Adrenal gland (tissue), 12 donors: Measurements from ENCODE around the gene STK32C. TPM values are rescaled to one million over a fixed set of nuclear protein-coding genes. Genes with fewer than 3 reads are reported as not detected.

Source experiments
- DNase-seq, 7 donors: peaks; one replicate each; pipeline ENCODE4 v3.0.0-alpha.2; 2019 to 2020
- H3K27ac ChIP-seq, 5 donors: fragments of 200-600 bp; sonication (generic) in 4 of 5; 1 replicate in 3 of 5; 2 replicates in 2 of 5; pipeline versions ENCODE4 v1.5.1 to v1.8.0; 2016 to 2020; ENCODE audit warnings: mild to moderate bottlenecking in 1 of 5
- H3K27me3 ChIP-seq: fragments of 200-600 bp; 2 replicates; pipeline ENCODE4 v1.8.0; 2021
- H3K36me3 ChIP-seq, 2 donors: fragments of 200-600 bp; replicated peaks in 1 of 2; 1 replicate in 1 of 2; 2 replicates in 1 of 2; pipeline versions ENCODE4 v1.5.1 to v1.8.0; 2018 to 2022
- H3K4me1 ChIP-seq, 2 donors: fragments of 200-600 bp; replicated peaks in 1 of 2; 1 replicate in 1 of 2; 2 replicates in 1 of 2; pipeline versions ENCODE4 v1.5.1 to v1.8.0; 2018 to 2021
- H3K4me3 ChIP-seq, 4 donors: fragments of 200-600 bp; sonication (generic) in 3 of 4; one replicate each; pipeline ENCODE4 v1.5.1; 2016 to 2018
- H3K9me3 ChIP-seq, 3 donors: fragments of 200-600 bp; sonication (generic) in 1 of 3; replicated peaks in 1 of 3; 1 replicate in 2 of 3; 2 replicates in 1 of 3; pipeline versions ENCODE4 v1.5.1 to v1.8.0; 2016 to 2021
- CTCF ChIP-seq, 6 experiments: fragments of 450-650 bp in 4 of 6; fragments of 200-600 bp in 2 of 6; sonication (generic) in 1 of 6; IDR thresholded peaks; 1 replicate in 5 of 6; 2 replicates in 1 of 6; pipeline versions ENCODE4 v1.5.1 to v1.8.0; 2016 to 2021; ENCODE audit warnings: antibody characterized with exemption in 6 of 6, mild to moderate bottlenecking in 2 of 6, moderate library complexity in 1 of 6
- POLR2A ChIP-seq, 2 donors: fragments of 450-650 bp; IDR thresholded peaks; one replicate each; pipeline ENCODE4 v1.6.1; 2017; ENCODE audit warnings: antibody characterized with exemption in 2 of 2, mild to moderate bottlenecking in 2 of 2, moderate library complexity in 1 of 2
- WGBS, 4 donors: extraction: QIAGEN DNeasy Blood & Tissue Kit in 2 of 4; methylation state at CpG; one replicate each; pipeline versions ENCODE4 v1.1.5 to v1.1.7; 2013 to 2017; 5-methylcytosine and 5-hydroxymethylcytosine counted together
- intact Hi-C, 2 donors: fragments of 100-400 bp; cut with DNase I; formaldehyde crosslinking; loops; one replicate each; pipeline versions ENCODE4 v1.14.1 to v1.15.0; 2022 to 2023
- polyA plus RNA-seq, 3 donors: library from polyadenylated mRNA; stranded (reverse); fragments of 200-250 nt in 2 of 3; fragments of 350-450 nt in 1 of 3; fragmentation: Illumina TruSeq in 1 of 3; extraction: RNeasy Lipid Tissue Mini Kit (QIAGEN cat#74804) in 1 of 3; gene quantifications; one replicate each; pipeline ENCODE4 v1.2.3, GENCODE V29; 2013 to 2014
- total RNA-seq, 9 donors: library from RNA; depleted of rRNA in 4 of 9; stranded (reverse); fragments of >200 nt in 4 of 9; fragments of 120-200 nt in 1 of 9; fragmentation: NEBNext Ultra II Directional in 1 of 9; extraction: Animal tissue kit (Norgen Biotek cat#: 25700) in 1 of 9; gene quantifications; one replicate each; pipeline versions ENCODE4 v1.1.0 to v1.2.4, GENCODE V29; 2013 to 2023
- donor health status: healthy with polysubstance abuse.
- donor health status: Bipolar disorder and iron deficiency.
- donor health status: DM: yes; HTN: yes; CAD: no.
- donor health status: DM: no; HTN: no; CAD: no.
- donor health status: DM: no; HTN: no; CAD: no.
- donor health status: DM: yes; HTN: yes; CAD: no.

The STK32C gene
- total and polyA plus RNA-seq, 12 donors, result 2.8 to 36.5 (median 15.9) TPM

GRCh38 chr10:132167041-132167674 lies 140.6 kb downstream of the STK32C start:
- H3K4me1 ChIP-seq, result no peaks in the 10 kb centered on the region
- DNase-seq, result no peak
- intact Hi-C loops, result no loop called here
- no peaks in the 10 kb centered on the region for H3K9me3 ChIP-seq
- no peaks in the 10 kb centered on the region for H3K36me3 ChIP-seq
- no peak overlapping the region for H3K27ac ChIP-seq
- H3K27me3 ChIP-seq, result no peaks in the 10 kb centered on the region
- TF ChIP-seq POLR2A (IDR thresholded peaks at IDR 0.05) (no peak), CTCF (IDR thresholded peaks at IDR 0.05) (no peak)
- 89 to 94% (median 91%) methylated on average over 16 to 22 of the region's 22 CpGs for WGBS, 4 donors
- no peak overlapping the region for H3K4me3 ChIP-seq

GRCh38 chr10:132166216-132166950 lies 141.4 kb downstream of the STK32C start:
- intact Hi-C loops, result no loop called here
- Histone ChIP-seq H3K9me3 (no peaks in the 10 kb centered on the region), H3K4me3 (no peak overlapping the region), H3K27me3 (no peaks in the 10 kb centered on the region), H3K36me3 (no peaks in the 10 kb centered on the region), H3K27ac (no peak overlapping the region), H3K4me1 (no peaks in the 10 kb centered on the region)
- no peak for DNase-seq
- 90 to 92% (median 91%) methylated on average over 16 to 23 of the region's 23 CpGs for WGBS, 4 donors
- no peak for TF ChIP-seq CTCF (IDR thresholded peaks at IDR 0.05)
- no peak for TF ChIP-seq POLR2A (IDR thresholded peaks at IDR 0.05)

- no peaks in the 10 kb centered on the region for H3K27me3 ChIP-seq
- TF ChIP-seq CTCF (IDR thresholded peaks at IDR 0.05) (no peak), POLR2A (IDR thresholded peaks at IDR 0.05) (no peak)
- DNase-seq, result no peak
- WGBS, 4 donors, result 79 to 88% (median 87%) methylated on average over 12 to 21 of the region's 21 CpGs
- no peak overlapping the region for H3K4me3 ChIP-seq
- no peaks in the 10 kb centered on the region for H3K4me1 ChIP-seq
- no peaks in the 10 kb centered on the region for H3K9me3 ChIP-seq
- no peak overlapping the region for H3K27ac ChIP-seq
- H3K36me3 ChIP-seq, result no peaks in the 10 kb centered on the region
- intact Hi-C loops, result no loop called here
These were observed 142.3 kb downstream of the STK32C start for GRCh38 chr10:132165416-132165980.

- WGBS, 4 donors, result 69 to 77% (median 74%) methylated on average over 7 to 20 of the region's 20 CpGs
These were observed 142.9 kb downstream of the STK32C start for GRCh38 chr10:132164761-132165278.

More at GRCh38 chr10:132164761-132165278, 142.9 kb downstream of the STK32C start:
- TF ChIP-seq CTCF (IDR thresholded peaks at IDR 0.05) (no peak), POLR2A (IDR thresholded peaks at IDR 0.05) (no peak)
- Histone ChIP-seq H3K27ac (no peak overlapping the region), H3K27me3 (no peaks in the 10 kb centered on the region), H3K4me3 (no peak overlapping the region), H3K9me3 (no peaks in the 10 kb centered on the region), H3K36me3 (no peaks in the 10 kb centered on the region), H3K4me1 (no peaks in the 10 kb centered on the region)
- intact Hi-C loops, result no loop called here
- no peak for DNase-seq
